Stimulated activated CD8-positive, alpha-beta memory T cell treated with anti-CD3 and anti-CD28 coated beads, Interleukin-7, amount 100 ng/mL, for 48 hours (primary cell): ENCODE measurements around the gene DPY19L3.
"Not testable (repeated sequence)": the region's sequence is repeated elsewhere in the genome, so short reads cannot be mapped to it uniquely, and the experiment has no call there.

Source experiments
- DNase-seq, 2 donors: peaks; one replicate each; pipeline ENCODE4 v3.0.0-alpha.2; 2020; ENCODE audit warnings: low read depth in 1 of 2; ENCODE audit errors: extremely low read depth in 1 of 2

Gene DPY19L3

GRCh38 chr19:32438751-32439150 is 33.2 kb downstream of the DPY19L3 start:
- no peak for DNase-seq

- DNase-seq: no peak
These were observed 37.1 kb downstream of the DPY19L3 start for GRCh38 chr19:32442650-32443049.

- DNase-seq: not testable (repeated sequence)
These were observed 42.0 kb downstream of the DPY19L3 start for GRCh38 chr19:32447534-32447933.

DNA sequence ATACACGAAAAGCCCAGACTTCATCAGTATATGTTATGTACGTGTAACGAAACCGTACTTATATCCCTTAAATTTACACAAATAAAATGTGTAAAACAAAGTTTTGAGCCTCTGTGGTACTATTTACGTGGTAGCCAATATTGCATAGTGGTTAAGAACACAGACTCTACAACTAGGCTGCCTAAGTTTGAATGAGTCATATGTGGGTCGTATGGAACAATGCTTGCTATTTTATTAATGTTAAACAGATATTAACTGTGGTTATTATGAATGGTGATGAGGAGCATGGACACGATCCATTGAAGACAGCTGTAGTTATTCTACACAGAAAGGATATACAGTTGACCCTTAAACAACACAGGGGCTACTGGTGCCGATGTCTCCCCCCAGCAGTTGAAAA is 42.5 kb downstream of the DPY19L3 start:
- DNase-seq: no peak

DNA sequence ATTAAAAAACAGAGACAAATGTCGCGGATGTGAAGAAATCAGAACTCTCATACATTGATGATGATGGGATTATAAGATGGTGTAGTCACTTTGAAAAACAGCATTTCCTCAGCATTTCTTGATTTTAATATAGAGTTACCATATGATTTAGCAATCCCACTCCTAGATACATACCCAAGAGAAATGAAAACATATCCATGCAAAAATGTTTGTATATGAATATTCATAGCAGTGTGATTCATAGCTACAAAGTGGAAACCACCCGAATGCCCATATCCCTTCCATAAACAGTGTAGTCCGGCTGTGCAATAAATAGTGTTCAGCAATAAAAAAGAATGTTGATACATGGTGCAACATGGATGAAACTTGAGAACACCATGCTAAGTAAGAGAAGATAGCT is 44.6 kb downstream of the DPY19L3 start:
- DNase-seq: no peak

DNA sequence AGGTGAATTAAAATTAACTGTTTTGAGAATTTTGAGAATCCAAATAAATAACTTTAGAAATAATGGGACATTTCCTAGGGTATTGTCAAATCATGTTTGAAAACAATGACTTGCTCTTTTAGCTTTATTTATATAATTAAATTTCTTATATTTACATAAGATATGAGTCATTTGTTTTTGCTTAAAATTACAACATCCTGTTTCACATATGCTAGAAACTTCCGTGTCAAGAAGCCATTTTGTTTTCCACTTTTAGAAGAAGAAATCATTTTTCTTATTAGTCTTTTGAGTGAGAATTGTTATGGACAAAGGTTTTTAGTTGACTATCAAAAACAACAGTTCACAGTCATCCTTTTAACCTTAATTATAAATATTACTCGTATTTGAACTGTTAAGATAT is 48.2 kb downstream of the DPY19L3 start:
- no peak for DNase-seq

- no peak for DNase-seq
These were observed 50.8 kb downstream of the DPY19L3 start for GRCh38 chr19:32456406-32456805.

GRCh38 chr19:32457571-32458158 is 52.1 kb downstream of the DPY19L3 start:
- DNase-seq: no peak

GRCh38 chr19:32458500-32459123 is 53.0 kb downstream of the DPY19L3 start:
- no peak for DNase-seq

- no peak for DNase-seq
These were observed 53.8 kb downstream of the DPY19L3 start for GRCh38 chr19:32459204-32459865.

DNA sequence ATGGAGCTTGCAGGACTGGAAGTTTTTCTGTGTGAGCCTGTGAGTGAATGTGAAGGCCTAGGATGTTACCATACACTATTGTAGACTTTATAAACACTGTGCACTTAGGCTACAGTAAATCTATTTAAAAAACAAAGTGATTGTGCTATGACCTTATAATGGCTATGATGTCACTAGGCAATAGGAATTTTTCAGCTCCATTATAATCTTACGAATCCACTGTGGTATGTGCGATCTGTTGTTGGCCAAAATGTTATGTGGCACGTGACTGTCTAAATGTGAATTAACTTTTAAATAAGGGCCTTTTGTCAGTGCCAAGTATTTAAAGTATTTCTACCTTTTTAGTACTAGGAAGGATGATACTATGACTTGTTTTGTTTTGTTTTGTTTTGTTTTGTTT is 54.9 kb downstream of the DPY19L3 start:
- no peak for DNase-seq

DNA sequence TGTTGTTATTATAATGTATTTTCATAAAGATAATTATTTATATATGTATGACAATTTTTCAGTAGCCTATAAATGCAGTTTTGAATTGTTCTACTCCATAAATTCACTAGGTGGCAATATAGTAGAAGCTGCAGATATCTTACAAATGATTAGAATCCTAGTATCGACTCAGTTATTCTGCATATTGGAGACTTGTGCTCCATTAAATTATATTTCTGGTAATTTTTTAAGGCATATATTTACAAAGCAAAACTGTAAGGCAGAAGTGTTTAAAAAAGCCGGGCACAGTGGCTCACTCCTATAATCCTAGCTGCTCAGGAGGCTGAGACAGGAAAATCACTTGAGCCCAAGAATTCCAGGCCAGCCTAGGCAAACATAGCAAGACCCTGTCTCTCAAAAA is 58.7 kb downstream of the DPY19L3 start:
- no peak for DNase-seq

GRCh38 chr19:32465176-32465575 is 59.6 kb downstream of the DPY19L3 start:
- DNase-seq: no peak

DNA sequence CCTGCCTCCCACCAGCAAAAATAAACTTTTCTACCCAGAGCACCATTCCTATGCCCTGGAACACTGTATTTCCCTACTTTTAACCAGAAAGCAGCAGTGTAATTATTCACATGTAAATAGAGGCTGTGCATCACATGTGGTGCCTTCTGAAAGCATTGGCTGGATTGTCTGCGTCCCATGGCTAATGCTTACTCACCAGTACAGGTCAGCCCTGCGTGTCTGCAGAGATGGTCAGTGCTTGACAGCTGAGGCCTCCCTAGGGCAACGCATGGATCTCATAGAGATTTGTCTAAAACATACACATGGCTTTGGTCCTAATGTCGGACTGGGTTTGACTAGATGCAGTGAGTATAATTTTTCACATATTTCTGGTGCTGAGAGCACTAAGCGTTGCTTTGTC is 64.2 kb downstream of the DPY19L3 start:
- DNase-seq: no peak

DNA sequence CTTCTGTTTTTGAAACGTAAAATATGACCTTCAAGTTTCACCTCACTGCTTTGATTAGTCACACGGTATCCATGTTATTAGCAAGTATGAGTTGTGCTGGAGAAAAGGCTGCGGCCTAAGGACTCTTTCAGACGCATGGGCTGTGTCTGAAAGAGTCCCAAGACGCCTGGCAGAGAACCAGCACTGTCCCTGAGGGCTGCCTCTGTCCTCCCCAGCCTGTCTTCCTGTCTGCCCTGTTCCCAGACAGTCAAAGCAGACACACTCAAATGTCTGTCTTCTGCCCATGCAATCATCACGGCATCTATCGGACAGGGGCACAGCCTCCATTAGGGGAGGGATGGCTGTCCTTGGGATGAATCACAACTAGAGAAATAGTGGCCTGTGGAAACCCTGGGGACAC is 65.5 kb downstream of the DPY19L3 start:
- no peak for DNase-seq

GRCh38 chr19:32471811-32472210 is 66.2 kb downstream of the DPY19L3 start:
- no peak for DNase-seq

DNA sequence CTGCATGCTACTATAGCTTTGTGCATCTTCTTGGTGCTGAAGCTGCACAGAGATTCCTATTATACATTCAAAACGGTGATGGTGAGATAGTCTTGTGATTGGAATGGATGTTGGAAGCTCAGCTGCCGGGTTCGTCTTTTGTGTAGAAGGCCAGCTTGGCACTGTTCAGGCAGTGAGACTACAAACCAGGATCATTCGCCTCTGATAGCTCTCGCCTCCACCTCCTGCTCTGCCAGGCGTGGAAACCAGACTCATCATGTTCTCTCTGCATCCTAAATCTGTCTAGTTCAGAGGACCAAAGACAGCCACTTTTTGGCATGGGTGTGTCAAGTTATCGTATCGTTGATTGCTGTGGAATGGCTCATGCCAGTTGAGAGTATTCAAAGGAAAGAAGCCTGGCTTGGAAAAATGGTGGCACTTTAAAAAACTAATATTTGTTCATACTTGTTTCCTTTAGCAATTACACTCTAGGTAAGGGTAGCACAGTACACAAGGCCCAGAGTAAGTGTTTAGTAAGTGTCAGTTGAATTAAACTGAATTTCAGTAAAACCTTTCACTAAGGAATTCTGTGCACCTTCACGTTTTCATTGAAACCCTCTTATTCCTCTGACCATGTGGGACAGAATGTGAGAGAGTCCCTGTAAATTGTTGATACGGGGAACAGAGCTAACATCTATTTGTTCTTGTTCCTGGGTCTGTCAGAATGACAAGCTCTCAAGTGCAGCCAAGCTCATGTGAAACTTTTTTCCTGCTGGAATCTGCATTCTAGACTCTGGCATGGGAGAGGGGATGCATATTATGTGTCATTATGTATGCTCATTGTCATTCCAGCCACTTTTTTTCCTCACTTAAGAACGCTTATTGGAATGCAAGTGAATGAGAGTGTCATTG is 69.8 kb downstream of the DPY19L3 start:
- DNase-seq: no peak

GRCh38 chr19:32476032-32476350 is 70.4 kb downstream of the DPY19L3 start:
- DNase-seq: no peak

GRCh38 chr19:32480321-32480720 is 74.8 kb downstream of the DPY19L3 start:
- no peak for DNase-seq

DNA sequence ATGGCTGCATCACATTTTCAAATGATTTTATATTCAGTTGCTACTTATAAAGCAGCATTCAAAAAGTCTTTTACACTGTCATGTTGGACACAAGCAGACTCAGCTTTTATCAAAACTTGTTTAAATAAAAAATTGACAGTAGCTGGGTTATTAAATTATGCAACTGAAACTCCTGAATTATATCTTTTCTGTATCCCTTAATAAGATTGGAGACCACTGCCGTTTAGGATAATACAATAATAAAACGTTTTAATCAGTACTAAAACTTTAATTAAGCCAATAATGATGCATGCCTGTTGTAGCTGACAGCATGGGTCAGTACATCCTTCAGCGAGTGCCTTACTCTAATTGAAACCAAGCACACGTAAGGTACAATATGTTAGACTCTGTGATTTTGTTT is 78.0 kb downstream of the DPY19L3 start:
- DNase-seq: no peak

GRCh38 chr19:32489971-32490370 is 84.4 kb downstream of the DPY19L3 start:
- no peak for DNase-seq

GRCh38 chr19:32497391-32497790 is 91.8 kb downstream of the DPY19L3 start:
- DNase-seq: no peak
